Endothelial cell of umbilical vein (primary cell): ENCODE measurements around the gene STARD3NL.

ENCODE experiments used
- CTCF ChIP-seq, 2 donors: IDR thresholded peaks; 1 replicate in 1 of 2; 2 replicates in 1 of 2; pipeline ENCODE4 v1.5.1; 2011; ENCODE audit warnings: low read length in 2 of 2, mild to moderate bottlenecking in 2 of 2, moderate library complexity in 2 of 2, control low read depth in 1 of 2, inconsistent platforms in 1 of 2, low read depth in 1 of 2; ENCODE audit not compliant: insufficient read depth in 1 of 2; ENCODE audit errors: extremely low read depth in 1 of 2
- EZH2 ChIP-seq: IDR thresholded peaks from 2 replicates; pipeline ENCODE4 v1.6.1; 2012; ENCODE audit warnings: borderline replicate concordance, low read depth, mild to moderate bottlenecking, moderate library complexity, low read length, inconsistent platforms; ENCODE audit not compliant: severe bottlenecking
- MAX ChIP-seq: IDR thresholded peaks from 2 replicates; pipeline ENCODE4 v1.6.1; 2011; ENCODE audit not compliant: insufficient read depth, insufficient read length
- POLR2A ChIP-seq: IDR thresholded peaks from 2 replicates; pipeline ENCODE4 v1.6.1; 2012; ENCODE audit warnings: low read depth, mild to moderate bottlenecking, control low read depth, low read length
- POLR2AphosphoS5 ChIP-seq: IDR thresholded peaks from 2 replicates; pipeline ENCODE4 v1.6.1; 2012; ENCODE audit warnings: low read depth, mild to moderate bottlenecking, control low read depth, low read length, moderate library complexity; ENCODE audit not compliant: insufficient read depth

GRCh38 chr7:38169847-38170246 is 8.2 kb upstream of the STARD3NL start:
- TF ChIP-seq POLR2AphosphoS5 (no peak), CTCF (IDR thresholded peaks at IDR 0.05; ENCODE audit: extremely low read depth in 1 of 2, insufficient read depth in 1 of 2, low read depth in 1 of 2, low read length in 2 of 2) (no peak), POLR2A (no peak), MAX (no peak), EZH2 (no peak)
